GM12878 (cell line): ENCODE results near the gene SFI1. TPM values are rescaled to one million over a fixed set of nuclear protein-coding genes. Genes with fewer than 3 reads are reported as not detected.
A peak's percentile ranks its signal among the peaks of the same experiment; 100 is the strongest.

ENCODE experiments used
- ATAC-seq: fragments of 200-7000 bp; cut with Tn5 transposase; 3 replicates; pipeline ENCODE4 v1.9.1; 2020; ENCODE audit warnings: mild to moderate bottlenecking, moderate library complexity
- BruUV-seq: library from RNA; stranded (reverse); fragments of 400-500 nt; replicated peaks from 2 replicates; lab custom pipeline; 2021; lab: Mats Ljungman, UMichigan
- CTCF ChIA-PET: fragments of 300-600 bp; sonication (Branson Sonifier 250); formaldehyde crosslinking; extraction: SDS; loops from one replicate; lab custom pipeline; 2021; ENCODE audit warnings: inconsistent platforms; lab: Yijun Ruan, JAX
- POLR2A ChIA-PET: fragments of 350-600 bp; formaldehyde crosslinking; extraction: SDS; loops from one replicate; lab custom pipeline; 2021; ENCODE audit warnings: inconsistent platforms; lab: Charles Lee
- RAD21 ChIA-PET: fragments of 300-600 bp; sonication (Branson Sonifier 250); formaldehyde crosslinking; loops from one replicate; lab custom pipeline; 2023; ENCODE audit warnings: antibody characterized with exemption; ENCODE audit not compliant: unreplicated experiment; lab: Charles Lee
- SMC1A ChIA-PET: fragments of 300-600 bp; sonication (Branson Sonifier 250); formaldehyde crosslinking; loops from one replicate; lab custom pipeline; 2023; ENCODE audit not compliant: unreplicated experiment, uncharacterized antibody; lab: Charles Lee
- DNase-seq: peaks from one replicate; pipeline ENCODE4 v3.0.0-alpha.2; 2011; ENCODE audit warnings: low read depth, low spot score
- FAIRE-seq: peaks from 3 replicates; lab custom pipeline; 2011; peaks lifted over from hg19 to GRCh38; lab: Jason Lieb, UNC
- H2AFZ ChIP-seq: 2 replicates; pipeline ENCODE4 v1.6.0; 2011; ENCODE audit warnings: low read depth, low read length, control low read depth; ENCODE audit not compliant: control insufficient read depth
- H3K27ac ChIP-seq: 2 replicates; pipeline ENCODE4 v1.5.1; 2011; ENCODE audit warnings: control low read depth; ENCODE audit not compliant: control insufficient read depth, insufficient read depth
- H3K27me3 ChIP-seq, 2 experiments: replicated peaks in 1 of 2; 2 replicates each; pipeline versions ENCODE4 v1.6.0 to v1.6.1; 2011; ENCODE audit warnings: low read length in 1 of 2; ENCODE audit not compliant: control insufficient read depth in 2 of 2, insufficient read depth in 2 of 2
- H3K36me3 ChIP-seq, 2 experiments: 2 replicates each; pipeline ENCODE4 v1.5.1; 2011; ENCODE audit warnings: low read length in 1 of 2; ENCODE audit not compliant: control insufficient read depth in 2 of 2, insufficient read depth in 2 of 2
- H3K4me1 ChIP-seq: 2 replicates; pipeline ENCODE4 v1.6.1; 2011; ENCODE audit warnings: mild to moderate bottlenecking, low read length, moderate library complexity, mixed read lengths; ENCODE audit not compliant: control insufficient read depth, insufficient read depth
- H3K4me2 ChIP-seq: 2 replicates; pipeline ENCODE4 v1.6.0; 2011; ENCODE audit warnings: control low read depth; ENCODE audit not compliant: control insufficient read depth, insufficient read depth
- H3K4me3 ChIP-seq: fragments of 200-600 bp; sonication (generic); 2 replicates; pipeline ENCODE4 v1.5.1; 2016
- H3K79me2 ChIP-seq: 2 replicates; pipeline ENCODE4 v1.6.0; 2011; ENCODE audit warnings: low read length; ENCODE audit not compliant: control insufficient read depth, insufficient read depth
- H3K9ac ChIP-seq: 2 replicates; pipeline ENCODE4 v1.8.0; 2011; ENCODE audit warnings: low read length, control low read depth, mixed read lengths; ENCODE audit not compliant: control insufficient read depth, insufficient read depth
- H3K9me3 ChIP-seq: replicated peaks from 3 replicates; pipeline ENCODE4 v1.5.1; 2011; ENCODE audit warnings: mild to moderate bottlenecking, low read length; ENCODE audit not compliant: control insufficient read depth, insufficient read depth
- H4K20me1 ChIP-seq: 2 replicates; pipeline ENCODE4 v1.6.0; 2011; ENCODE audit not compliant: control insufficient read depth, insufficient read depth
- JUNB ChIP-seq: IDR thresholded peaks from 2 replicates; pipeline ENCODE4 v1.6.1; 2016; ENCODE audit warnings: antibody characterized with exemption, mild to moderate bottlenecking
- MTA2 ChIP-seq: fragments of 450-650 bp; IDR thresholded peaks from 2 replicates; pipeline ENCODE4 v1.6.1; 2016; ENCODE audit warnings: low read depth, mild to moderate bottlenecking, moderate library complexity
- RUNX3 ChIP-seq: IDR thresholded peaks from 2 replicates; pipeline ENCODE4 v1.6.1; 2012; ENCODE audit warnings: low read length, inconsistent platforms
- ZNF384 ChIP-seq: IDR thresholded peaks from 2 replicates; pipeline ENCODE4 v1.6.1; 2012; ENCODE audit warnings: low read depth, mild to moderate bottlenecking, low read length, improper control_type of control experiment, borderline replicate concordance
- WGBS: methylation state at CpG from one replicate; pipeline ENCODE4 v1.1.6; 2016; ENCODE audit warnings: low lambda C conversion rate; ENCODE audit not compliant: insufficient replicate concordance, insufficient coverage; ENCODE audit errors: missing lambda C conversion rate; 5-methylcytosine and 5-hydroxymethylcytosine counted together
- in situ Hi-C: fragments of 300-500 bp; cut with MboI; formaldehyde crosslinking; loops from 9 replicates; pipeline ENCODE4 v1.14.3; 2018; ENCODE audit warnings: mixed read lengths
- intact Hi-C: fragments of 100-400 bp; cut with micrococcal nuclease; formaldehyde crosslinking; loops from one replicate; pipeline ENCODE4 v1.14.2; 2022; ENCODE audit not compliant: unreplicated experiment
- polyA plus RNA-seq, 11 experiments: library from polyadenylated mRNA; depleted of rRNA in 4 of 11; unstranded in 6 of 11; stranded (reverse) in 5 of 11; fragments of >200 nt; fragmentation: Nextera tagmentation in 4 of 11; fragmentation: Illumina TruSeq in 1 of 11; extraction: Ambion mirVana in 4 of 11; extraction: Trizol in 1 of 11; gene quantifications; 1 replicate in 1 of 11; 2 replicates in 10 of 11; pipeline versions ENCODE4 v1.2.1 to v1.2.3, GENCODE V29; 2011 to 2016; ENCODE audit warnings: inconsistent platforms in 2 of 11, missing spikeins in 2 of 11, low read depth in 1 of 11
- total RNA-seq, 4 experiments: library from RNA; depleted of rRNA in 3 of 4; stranded (reverse); fragments of >200 nt in 3 of 4; fragmentation: Illumina TruSeq in 1 of 4; extraction: Trizol in 1 of 4; gene quantifications; 2 replicates each; pipeline versions ENCODE4 v1.2.1 to v1.2.3, GENCODE V29; 2013 to 2021
- TF ChIP-seq, protein P1 (sequence below): fragments of 450-650 bp; formaldehyde crosslinking; IDR thresholded peaks from 2 replicates; pipeline ENCODE4 v1.5.0; 2022; ENCODE audit warnings: mild to moderate bottlenecking, missing genetic modification characterization
- TF ChIP-seq, protein P2 (sequence below): IDR thresholded peaks from 2 replicates; pipeline ENCODE4 v1.6.1; 2011; ENCODE audit warnings: mild to moderate bottlenecking, low read depth, low read length, moderate library complexity; ENCODE audit not compliant: insufficient replicate concordance

SFI1 gene
- total and polyA plus RNA-seq, 10 of the 15 experiments (the other 5 are each of a cell fraction or from before 2014, with no cell fraction given): 6.3 to 70.1 (median 30.4) TPM

DNA sequence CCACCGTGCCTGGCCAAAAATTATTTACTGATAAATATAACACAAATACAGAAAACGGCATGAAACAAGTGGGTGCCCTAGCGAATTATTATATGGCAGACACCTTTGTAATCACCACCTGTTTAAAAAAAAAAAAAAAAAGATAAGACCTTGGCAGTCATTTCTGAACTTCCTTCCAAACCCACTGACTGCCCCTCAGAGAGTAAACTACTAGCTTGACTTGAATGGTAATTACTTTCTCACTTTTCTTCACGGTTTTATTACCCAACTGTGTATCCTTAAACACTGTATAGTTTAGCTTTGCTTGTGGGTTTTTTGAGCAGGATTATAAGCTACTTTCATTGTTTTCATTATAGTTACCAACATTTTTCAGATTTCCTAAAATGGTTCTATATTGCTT lies 23.7 kb downstream of the SFI1 start:
- ChIA-PET POLR2A (interaction anchor here (0.6 to 1.0 kb wide), 3 partner anchors 17 to 27 kb away, joined by 3 to 5 read pairs (median 5); no protein-coding TSS in a partner anchor), RAD21 (interaction anchor here (0.6 to 1.5 kb wide), 6 partner anchors 10 to 43 kb away, joined by 3 to 4 read pairs (median 3); no protein-coding TSS in a partner anchor), CTCF (interaction anchor here (0.6 to 1.1 kb wide), 4 partner anchors 11 to 42 kb away, joined by 3 to 4 read pairs (median 3); no protein-coding TSS in a partner anchor)
- no peaks in the 10 kb centered on the region; the same call in 2 of the 3 replicates for H3K9me3 ChIP-seq
- 7% methylated on average over 4 of the region's 4 CpGs for WGBS
- H3K9ac ChIP-seq: no peak overlapping the region
- no TSS peak for BruUV-seq
- no peak for FAIRE-seq
- in situ Hi-C loops: no loop called here
- no peaks in the 10 kb centered on the region for H3K27me3 ChIP-seq
- H2AFZ ChIP-seq: no peak overlapping the region
- intact Hi-C loops: no loop called here
- DNase-seq: no peak
- H3K4me2 ChIP-seq: peak overlapping the region; percentile 13; the same call in 1 of the 2 replicates
- H4K20me1 ChIP-seq: no peaks in the 10 kb centered on the region
- H3K79me2 ChIP-seq: peaks cover 11% of the 10 kb centered on the region
- no peak overlapping the region; the same call in 1 of the 2 replicates for H3K27ac ChIP-seq
- peaks cover 4 to 12% of the 10 kb centered on the region in 2 experiments for H3K36me3 ChIP-seq
- H3K4me1 ChIP-seq: no peaks in the 10 kb centered on the region
- ATAC-seq: peak; percentile 71
- TF ChIP-seq, protein P1, sequence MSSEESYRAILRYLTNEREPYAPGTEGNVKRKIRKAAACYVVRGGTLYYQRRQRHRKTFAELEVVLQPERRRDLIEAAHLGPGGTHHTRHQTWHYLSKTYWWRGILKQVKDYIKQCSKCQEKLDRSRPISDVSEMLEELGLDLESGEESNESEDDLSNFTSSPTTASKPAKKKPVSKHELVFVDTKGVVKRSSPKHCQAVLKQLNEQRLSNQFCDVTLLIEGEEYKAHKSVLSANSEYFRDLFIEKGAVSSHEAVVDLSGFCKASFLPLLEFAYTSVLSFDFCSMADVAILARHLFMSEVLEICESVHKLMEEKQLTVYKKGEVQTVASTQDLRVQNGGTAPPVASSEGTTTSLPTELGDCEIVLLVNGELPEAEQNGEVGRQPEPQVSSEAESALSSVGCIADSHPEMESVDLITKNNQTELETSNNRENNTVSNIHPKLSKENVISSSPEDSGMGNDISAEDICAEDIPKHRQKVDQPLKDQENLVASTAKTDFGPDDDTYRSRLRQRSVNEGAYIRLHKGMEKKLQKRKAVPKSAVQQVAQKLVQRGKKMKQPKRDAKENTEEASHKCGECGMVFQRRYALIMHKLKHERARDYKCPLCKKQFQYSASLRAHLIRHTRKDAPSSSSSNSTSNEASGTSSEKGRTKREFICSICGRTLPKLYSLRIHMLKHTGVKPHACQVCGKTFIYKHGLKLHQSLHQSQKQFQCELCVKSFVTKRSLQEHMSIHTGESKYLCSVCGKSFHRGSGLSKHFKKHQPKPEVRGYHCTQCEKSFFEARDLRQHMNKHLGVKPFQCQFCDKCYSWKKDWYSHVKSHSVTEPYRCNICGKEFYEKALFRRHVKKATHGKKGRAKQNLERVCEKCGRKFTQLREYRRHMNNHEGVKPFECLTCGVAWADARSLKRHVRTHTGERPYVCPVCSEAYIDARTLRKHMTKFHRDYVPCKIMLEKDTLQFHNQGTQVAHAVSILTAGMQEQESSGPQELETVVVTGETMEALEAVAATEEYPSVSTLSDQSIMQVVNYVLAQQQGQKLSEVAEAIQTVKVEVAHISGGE (CRISPR knock-in tag): no peak
- TF ChIP-seq ZNF384 (peak; percentile 67; the same call in 1 of the 2 replicates), JUNB (peak; percentile 59; the same call in 1 of the 2 replicates), RUNX3 (peak; percentile 51), MTA2 (0 out of 2 replicates have a peak, but pooled peaks have one; percentile 13)
- TF ChIP-seq, protein P2, sequence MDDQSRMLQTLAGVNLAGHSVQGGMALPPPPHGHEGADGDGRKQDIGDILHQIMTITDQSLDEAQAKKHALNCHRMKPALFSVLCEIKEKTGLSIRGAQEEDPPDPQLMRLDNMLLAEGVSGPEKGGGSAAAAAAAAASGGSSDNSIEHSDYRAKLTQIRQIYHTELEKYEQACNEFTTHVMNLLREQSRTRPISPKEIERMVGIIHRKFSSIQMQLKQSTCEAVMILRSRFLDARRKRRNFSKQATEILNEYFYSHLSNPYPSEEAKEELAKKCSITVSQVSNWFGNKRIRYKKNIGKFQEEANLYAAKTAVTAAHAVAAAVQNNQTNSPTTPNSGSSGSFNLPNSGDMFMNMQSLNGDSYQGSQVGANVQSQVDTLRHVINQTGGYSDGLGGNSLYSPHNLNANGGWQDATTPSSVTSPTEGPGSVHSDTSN: no peak
- TF ChIP-seq, all 136 proteins: peak for 4
- SMC1A ChIA-PET: interaction anchor here (1.0 to 3.6 kb wide), 8 partner anchors 8 to 91 kb away, joined by 3 to 16 read pairs (median 4); no protein-coding TSS in a partner anchor
- no peak overlapping the region for H3K4me3 ChIP-seq
